Liver (tissue), 9 donors: Measurements from ENCODE around the gene ZNF276. TPM values are rescaled to one million over a fixed set of nuclear protein-coding genes. Genes with fewer than 3 reads are reported as not detected.

Source experiments
- DNase-seq: peaks from one replicate; pipeline ENCODE4 v3.0.0-alpha.2; 2017; ENCODE audit warnings: low spot score
- H3K27ac ChIP-seq, 2 donors: one replicate each; pipeline ENCODE4 v1.7.0; 2013; ENCODE audit warnings: inconsistent platforms in 2 of 2, low read length in 2 of 2, control low read depth in 1 of 2, low read depth in 1 of 2, mild to moderate bottlenecking in 1 of 2
- H3K27me3 ChIP-seq, 4 donors: one replicate each; pipeline versions ENCODE4 v1.6.1 to v1.7.0; 2013; ENCODE audit warnings: low read length in 3 of 4, inconsistent platforms in 1 of 4, mild to moderate bottlenecking in 1 of 4, moderate library complexity in 1 of 4; ENCODE audit not compliant: control insufficient read depth in 4 of 4, insufficient read depth in 4 of 4
- H3K36me3 ChIP-seq, 4 donors: one replicate each; pipeline versions ENCODE4 v1.6.1 to v1.7.0; 2013; ENCODE audit warnings: low read length in 3 of 4, mild to moderate bottlenecking in 3 of 4, low read depth in 1 of 4, moderate library complexity in 1 of 4; ENCODE audit not compliant: control insufficient read depth in 4 of 4, insufficient read depth in 3 of 4
- H3K4me1 ChIP-seq, 4 donors: one replicate each; pipeline versions ENCODE4 v1.6.1 to v1.7.0; 2013; ENCODE audit warnings: low read length in 3 of 4, mild to moderate bottlenecking in 3 of 4, moderate library complexity in 1 of 4; ENCODE audit not compliant: control insufficient read depth in 4 of 4, insufficient read depth in 4 of 4
- H3K4me3 ChIP-seq, 3 donors: one replicate each; pipeline versions ENCODE4 v1.6.1 to v1.7.0; 2013; ENCODE audit warnings: low read length in 3 of 3, control low read depth in 1 of 3, low read depth in 1 of 3, mild to moderate bottlenecking in 1 of 3
- H3K9ac ChIP-seq, 2 donors: one replicate each; pipeline ENCODE4 v1.7.0; 2013; ENCODE audit warnings: low read length in 2 of 2, mild to moderate bottlenecking in 2 of 2, moderate library complexity in 2 of 2, control low read depth in 1 of 2, low read depth in 1 of 2
- H3K9me3 ChIP-seq, 4 donors: one replicate each; pipeline versions ENCODE4 v1.6.1 to v1.7.0; 2013; ENCODE audit warnings: low read length in 3 of 4; ENCODE audit not compliant: control insufficient read depth in 4 of 4
- CTCF ChIP-seq: fragments of 150-350 bp; IDR thresholded peaks from 2 replicates; pipeline ENCODE4 v1.5.1; 2017; ENCODE audit warnings: improper control_type of control experiment, low read depth, low read length; ENCODE audit not compliant: missing input control
- EGR1 ChIP-seq, 2 donors: IDR thresholded peaks; 2 replicates each; pipeline ENCODE4 v1.6.1; 2016 to 2018; ENCODE audit warnings: antibody characterized with exemption in 2 of 2, low read depth in 2 of 2
- FOXA1 ChIP-seq: IDR thresholded peaks from 2 replicates; pipeline ENCODE4 v1.6.1; 2016; ENCODE audit warnings: antibody characterized with exemption
- FOXA2 ChIP-seq: IDR thresholded peaks from 2 replicates; pipeline ENCODE4 v1.6.1; 2016; ENCODE audit warnings: antibody characterized with exemption
- GABPA ChIP-seq, 2 donors: IDR thresholded peaks in 1 of 2; conservative IDR thresholded peaks in 1 of 2; 2 replicates each; pipeline ENCODE4 v1.6.1; 2016; ENCODE audit warnings: antibody characterized with exemption in 2 of 2, mild to moderate bottlenecking in 1 of 2, moderate library complexity in 1 of 2
- HNF4A ChIP-seq, 2 donors: conservative IDR thresholded peaks; 2 replicates each; pipeline ENCODE4 v1.6.1; 2016; ENCODE audit warnings: antibody characterized with exemption in 2 of 2, mild to moderate bottlenecking in 2 of 2
- HNF4G ChIP-seq: IDR thresholded peaks from 2 replicates; pipeline ENCODE4 v1.6.1; 2016; ENCODE audit warnings: antibody characterized with exemption
- JUND ChIP-seq, 2 donors: IDR thresholded peaks; 2 replicates each; pipeline ENCODE4 v1.6.1; 2016; ENCODE audit warnings: antibody characterized with exemption in 2 of 2
- MAX ChIP-seq: IDR thresholded peaks from 2 replicates; pipeline ENCODE4 v1.6.1; 2016; ENCODE audit warnings: antibody characterized with exemption
- NR2F2 ChIP-seq: IDR thresholded peaks from 2 replicates; pipeline ENCODE4 v1.6.1; 2016; ENCODE audit warnings: antibody characterized with exemption
- RAD21 ChIP-seq, 2 donors: IDR thresholded peaks; 2 replicates each; pipeline ENCODE4 v1.6.1; 2016; ENCODE audit warnings: antibody characterized with exemption in 2 of 2, mild to moderate bottlenecking in 2 of 2
- REST ChIP-seq: IDR thresholded peaks from 2 replicates; pipeline ENCODE4 v1.6.1; 2016; ENCODE audit warnings: antibody characterized with exemption, mild to moderate bottlenecking
- RXRA ChIP-seq, 2 donors: IDR thresholded peaks; 2 replicates each; pipeline ENCODE4 v1.6.1; 2017 to 2018; ENCODE audit warnings: antibody characterized with exemption in 2 of 2, mild to moderate bottlenecking in 1 of 2
- SP1 ChIP-seq: IDR thresholded peaks from 2 replicates; pipeline ENCODE4 v1.6.1; 2018; ENCODE audit warnings: antibody characterized with exemption, mild to moderate bottlenecking
- TAF1 ChIP-seq: conservative IDR thresholded peaks from 2 replicates; pipeline ENCODE4 v1.6.1; 2016; ENCODE audit warnings: antibody characterized with exemption, mild to moderate bottlenecking
- YY1 ChIP-seq: IDR thresholded peaks from 2 replicates; pipeline ENCODE4 v1.6.1; 2016; ENCODE audit warnings: antibody characterized with exemption, mild to moderate bottlenecking
- ZBTB33 ChIP-seq: IDR thresholded peaks from 2 replicates; pipeline ENCODE4 v1.6.1; 2016; ENCODE audit warnings: antibody characterized with exemption
- WGBS: extraction: QIAGEN DNeasy Blood & Tissue Kit; methylation state at CpG from one replicate; pipeline ENCODE4 v1.1.7; 2013; 5-methylcytosine and 5-hydroxymethylcytosine counted together
- polyA plus RNA-seq, 2 donors: library from polyadenylated mRNA; stranded (reverse) in 1 of 2; unstranded in 1 of 2; fragments of 200-250 nt in 1 of 2; fragments of >200 nt in 1 of 2; fragmentation: Nextera tagmentation in 1 of 2; extraction: Ambion mirVana in 1 of 2; gene quantifications; one replicate each; pipeline versions ENCODE4 v1.2.1 to v1.2.3, GENCODE V29; 2013 to 2015
- total RNA-seq, 2 donors: library from RNA; depleted of rRNA; stranded (reverse); fragments of >200 nt; gene quantifications; one replicate each; pipeline ENCODE4 v1.2.3, GENCODE V29; 2014
- donor health status: healthy.
- donor health status: healthy.
- donor health status: healthy.
- donor health status: healthy.
- donor health status: healthy.

ZNF276 gene
- total and polyA plus RNA-seq, 4 donors, result 4.9 to 22.8 (median 8.7) TPM

- DNase-seq, result no peak
- no peaks in the 10 kb centered on the region for H3K9me3 ChIP-seq
- 93% methylated on average over 29 of the region's 29 CpGs for WGBS
These were observed 4.2 kb upstream of the ZNF276 start for GRCh38 chr16:89716916-89717687.

GRCh38 chr16:89717688-89718505, 3.4 kb upstream of the ZNF276 start:
- no peaks in the 10 kb centered on the region for H3K27me3 ChIP-seq
- 88% methylated on average over 24 of the region's 24 CpGs for WGBS
- H3K9ac ChIP-seq, result no peak overlapping the region
- no peak overlapping the region for H3K4me3 ChIP-seq
- no peaks in the 10 kb centered on the region for H3K36me3 ChIP-seq
- H3K27ac ChIP-seq, result no peak overlapping the region
- H3K4me1 ChIP-seq, result peaks cover 5 to 19% (median 13%) of the 10 kb centered on the region in 4 donors
- TF ChIP-seq YY1 (no peak), HNF4A (conservative IDR thresholded peaks at IDR 0.05) (no peak), FOXA1 (no peak)
- H3K9me3 ChIP-seq, result no peaks in the 10 kb centered on the region
- no peak for DNase-seq

More at GRCh38 chr16:89716916-89717687, 4.2 kb upstream of the ZNF276 start:
- Histone ChIP-seq H3K4me3 (no peak overlapping the region), H3K4me1 (peaks cover 5 to 14% (median 7%) of the 10 kb centered on the region in 4 donors), H3K27ac (no peak overlapping the region), H3K36me3 (no peaks in the 10 kb centered on the region), H3K27me3 (no peaks in the 10 kb centered on the region), H3K9ac (no peak overlapping the region)
- no peak for TF ChIP-seq YY1
- no peak for TF ChIP-seq FOXA1
- TF ChIP-seq NR2F2, result no peak
- TF ChIP-seq REST, result no peak

- H3K9me3 ChIP-seq, result no peaks in the 10 kb centered on the region
- DNase-seq, result peak; percentile 68
- H3K27ac ChIP-seq, result peak overlapping the region; percentile 86 to 99
- no peaks in the 10 kb centered on the region for H3K27me3 ChIP-seq
- WGBS, result under 1% methylated on average over 29 of the region's 29 CpGs
- peak overlapping the region in 1 of 2 donors; percentile 81 for H3K9ac ChIP-seq
- H3K4me3 ChIP-seq, result peak overlapping the region; percentile 60 to 92 (median 75)
- peaks cover 0 to 13% (median 5%) of the 10 kb centered on the region in 4 donors for H3K36me3 ChIP-seq
- H3K4me1 ChIP-seq, result peaks cover 8 to 31% (median 23%) of the 10 kb centered on the region in 4 donors
- no peak for TF ChIP-seq NR2F2
- TF ChIP-seq YY1, result no peak
- TF ChIP-seq CTCF, result no peak
- no peak for TF ChIP-seq EGR1 (IDR thresholded peaks at IDR 0.05; ENCODE audit: low read depth in 2 of 2)
- TF ChIP-seq RAD21 (IDR thresholded peaks at IDR 0.05), result no peak
- no peak for TF ChIP-seq ZBTB33
- no peak for TF ChIP-seq JUND (IDR thresholded peaks at IDR 0.05)
- no peak for TF ChIP-seq RXRA (IDR thresholded peaks at IDR 0.05)
- no peak for TF ChIP-seq MAX
- no peak for TF ChIP-seq FOXA2
- TF ChIP-seq TAF1, result no peak
- no peak for TF ChIP-seq GABPA (IDR thresholded peaks at IDR 0.05 in 1 of 2, conservative IDR thresholded peaks at IDR 0.05 in 1 of 2)
- TF ChIP-seq FOXA1, result no peak
- no peak for TF ChIP-seq HNF4G
- no peak for TF ChIP-seq SP1
- no peak for TF ChIP-seq HNF4A (conservative IDR thresholded peaks at IDR 0.05)
These were observed 855 bp upstream of the ZNF276 start for GRCh38 chr16:89720551-89720812.
